Keratinocyte (primary cell): ENCODE results near the gene SLBP.

ENCODE experiments used
- CTCF ChIP-seq, 3 experiments: IDR thresholded peaks in 1 of 3; conservative IDR thresholded peaks in 1 of 3; optimal IDR thresholded peaks in 1 of 3; 2 replicates in 2 of 3; 3 replicates in 1 of 3; pipeline versions ENCODE3 to v1.5.1; 2011; ENCODE audit warnings: low read length in 3 of 3, mild to moderate bottlenecking in 3 of 3, moderate library complexity in 2 of 3, control low read depth in 1 of 3, inconsistent platforms in 1 of 3; ENCODE audit not compliant: insufficient read depth in 2 of 3; ENCODE audit errors: extremely low read depth in 1 of 3
- EZH2 ChIP-seq: IDR thresholded peaks from one replicate; pipeline ENCODE4 v1.6.1; 2012; ENCODE audit warnings: inconsistent platforms, mild to moderate bottlenecking, low read length, moderate library complexity

- TF ChIP-seq CTCF (optimal IDR thresholded peaks at IDR 0.05 in 1 of 3, IDR thresholded peaks at IDR 0.05 in 1 of 3, conservative IDR thresholded peaks at IDR 0.05 in 1 of 3; ENCODE audit: extremely low read depth in 1 of 3, insufficient read depth in 2 of 3, low read length in 3 of 3) (no peak), EZH2 (no peak)
These were observed 27.4 kb downstream of the SLBP start for GRCh38 chr4:1684506-1685234.
